Heart left ventricle (tissue), 13 donors: ENCODE data around the gene SMIM12.
"Not testable (repeated sequence)": the region's sequence is repeated elsewhere in the genome, so short reads cannot be mapped to it uniquely, and the experiment has no call there.

Experiments used
- POLR2A ChIP-seq, 2 donors: fragments of 450-650 bp; IDR thresholded peaks; one replicate each; pipeline ENCODE4 v1.6.1; 2017; ENCODE audit warnings: antibody characterized with exemption in 2 of 2, mild to moderate bottlenecking in 2 of 2, moderate library complexity in 2 of 2
- TF ChIP-seq, protein P1 (sequence below), 12 donors: fragments of 200-600 bp; sonication (generic) in 4 of 12; IDR thresholded peaks; one replicate each; pipeline versions ENCODE4 v1.5.0 to v1.8.0; 2018 to 2022; ENCODE audit warnings: antibody characterized with exemption in 12 of 12, mild to moderate bottlenecking in 5 of 12
- donor health status: ischemic (EF 13 %, LVEDD 7.1; RV severe dilation, severe dysfunction).
- donor health status: DM: no; HTN: yes; CAD: no.
- donor health status: DM: no; HTN: no; CAD: no.
- donor health status: ischemic (EF 25% LVEDD 6.9; RV normal size, moderate dysfunction).
- donor health status: ischemic (EF 25% LVEDD 5.7; RV mildly dilated, moderate dysfunction).
- donor health status: ischemic (EF 35%, LVEDD 5.7; RV mildly dilated, moderate dysfunction).
- donor health status: nonischemic (EF 11% LVEDD 7.7; RV severe dilation, severe dysfunction).
- donor health status: DM: yes; HTN: yes; CAD: no.
- donor health status: PGD.
- donor health status: ischemic (EF 29% LVEDD 5.4; RV normal size, mild dysfunction).
- donor health status: nonischemic (EF 23%, LVEDD 6.1; RV moderate dilation, normal function).

- not testable (repeated sequence) for TF ChIP-seq POLR2A (IDR thresholded peaks at IDR 0.05)
- TF ChIP-seq, protein P1, sequence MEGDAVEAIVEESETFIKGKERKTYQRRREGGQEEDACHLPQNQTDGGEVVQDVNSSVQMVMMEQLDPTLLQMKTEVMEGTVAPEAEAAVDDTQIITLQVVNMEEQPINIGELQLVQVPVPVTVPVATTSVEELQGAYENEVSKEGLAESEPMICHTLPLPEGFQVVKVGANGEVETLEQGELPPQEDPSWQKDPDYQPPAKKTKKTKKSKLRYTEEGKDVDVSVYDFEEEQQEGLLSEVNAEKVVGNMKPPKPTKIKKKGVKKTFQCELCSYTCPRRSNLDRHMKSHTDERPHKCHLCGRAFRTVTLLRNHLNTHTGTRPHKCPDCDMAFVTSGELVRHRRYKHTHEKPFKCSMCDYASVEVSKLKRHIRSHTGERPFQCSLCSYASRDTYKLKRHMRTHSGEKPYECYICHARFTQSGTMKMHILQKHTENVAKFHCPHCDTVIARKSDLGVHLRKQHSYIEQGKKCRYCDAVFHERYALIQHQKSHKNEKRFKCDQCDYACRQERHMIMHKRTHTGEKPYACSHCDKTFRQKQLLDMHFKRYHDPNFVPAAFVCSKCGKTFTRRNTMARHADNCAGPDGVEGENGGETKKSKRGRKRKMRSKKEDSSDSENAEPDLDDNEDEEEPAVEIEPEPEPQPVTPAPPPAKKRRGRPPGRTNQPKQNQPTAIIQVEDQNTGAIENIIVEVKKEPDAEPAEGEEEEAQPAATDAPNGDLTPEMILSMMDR (IDR thresholded peaks at IDR 0.05): not testable (repeated sequence)
Observed at GRCh38 chr1:34810781-34811180, 48.8 kb downstream of the SMIM12 start.
